Panc1 (cell line): ENCODE data around the gene JAG1. TPM values are rescaled to one million over a fixed set of nuclear protein-coding genes. Genes with fewer than 3 reads are reported as not detected.

Source experiments
- ATAC-seq: fragments of 200-7000 bp; cut with Tn5 transposase; 2 replicates; pipeline ENCODE4 v1.9.1; 2020; ENCODE audit warnings: mild to moderate bottlenecking, moderate library complexity
- BruUV-seq: library from RNA; stranded (reverse); fragments of 400-500 nt; replicated peaks from 2 replicates; lab custom pipeline; 2021; lab: Mats Ljungman, UMichigan
- CTCF ChIA-PET: fragments of 300-600 bp; sonication (Branson Sonifier 250); formaldehyde crosslinking; loops from one replicate; lab custom pipeline; 2022; ENCODE audit warnings: antibody characterized with exemption; lab: Charles Lee
- POLR2A ChIA-PET: fragments of 300-600 bp; sonication (Branson Sonifier 250); formaldehyde crosslinking; loops from one replicate; lab custom pipeline; 2022; ENCODE audit warnings: antibody characterized with exemption; lab: Charles Lee
- DNase-seq: peaks from one replicate; pipeline ENCODE4 v3.0.0-alpha.2; 2010; ENCODE audit warnings: low read depth, low spot score
- H3K27ac ChIP-seq: 2 replicates; pipeline ENCODE4 v1.5.1; 2011; ENCODE audit warnings: mild to moderate bottlenecking, low read length, inconsistent platforms
- H3K27me3 ChIP-seq: fragments of 200-500 bp; sonication (Bioruptor generic); 2 replicates; pipeline ENCODE4 v1.6.0; 2014; ENCODE audit warnings: low read length, inconsistent platforms; ENCODE audit not compliant: control insufficient read depth, insufficient read depth
- H3K36me3 ChIP-seq: fragments of 200-500 bp; sonication (Bioruptor generic); 2 replicates; pipeline ENCODE4 v1.5.1; 2014; ENCODE audit warnings: inconsistent platforms, mild to moderate bottlenecking, low read length, moderate library complexity; ENCODE audit not compliant: control insufficient read depth, insufficient read depth
- H3K4me1 ChIP-seq: 2 replicates; pipeline ENCODE4 v1.5.1; 2011; ENCODE audit warnings: inconsistent platforms, mild to moderate bottlenecking, low read length, moderate library complexity; ENCODE audit not compliant: control insufficient read depth, insufficient read depth
- H3K4me3 ChIP-seq, 2 experiments: 2 replicates each; pipeline ENCODE4 v1.5.1; 2011 to 2012; ENCODE audit warnings: low read depth in 2 of 2, low read length in 2 of 2, mild to moderate bottlenecking in 2 of 2, inconsistent platforms in 1 of 2, moderate library complexity in 1 of 2
- H3K9me3 ChIP-seq: fragments of 200-500 bp; sonication (Bioruptor generic); 2 replicates; pipeline ENCODE4 v1.5.1; 2014; ENCODE audit warnings: low read depth, mild to moderate bottlenecking, inconsistent platforms, low read length, moderate library complexity; ENCODE audit not compliant: control insufficient read depth, insufficient read depth
- POLR2AphosphoS5 ChIP-seq: IDR thresholded peaks from 2 replicates; pipeline ENCODE4 v1.6.1; 2012; ENCODE audit warnings: mild to moderate bottlenecking, low read depth, low read length, moderate library complexity
- SIN3A ChIP-seq: IDR thresholded peaks from 2 replicates; pipeline ENCODE4 v1.6.1; 2012; ENCODE audit warnings: low read depth, mild to moderate bottlenecking, low read length, moderate library complexity, borderline replicate concordance; ENCODE audit not compliant: insufficient read depth
- TCF7L2 ChIP-seq: IDR thresholded peaks from 2 replicates; pipeline ENCODE4 v1.6.1; 2011; ENCODE audit warnings: mild to moderate bottlenecking, low read depth, low read length, inconsistent platforms
- in situ Hi-C: cut with HindIII; loops from 2 replicates; pipeline ENCODE4 v1.10.0; 2016; ENCODE audit warnings: low sequenced_read_pairs, low pct_unique_long_range_greater_than_20kb
- intact Hi-C: fragments of 100-400 bp; cut with micrococcal nuclease; formaldehyde crosslinking; loops from one replicate; pipeline ENCODE4 v1.10.0; 2022; ENCODE audit not compliant: unreplicated experiment
- total RNA-seq: library from RNA; stranded (reverse); gene quantifications from one replicate; pipeline ENCODE4 v1.2.1, GENCODE V29; 2021; ENCODE audit not compliant: unreplicated experiment
- TF ChIP-seq, protein P1 (sequence below), 2 experiments: IDR thresholded peaks; 2 replicates each; pipeline ENCODE4 v1.6.1; 2011 to 2012; ENCODE audit warnings: low read depth in 2 of 2, control low read depth in 1 of 2, low read length in 1 of 2, mild to moderate bottlenecking in 1 of 2, moderate library complexity in 1 of 2; ENCODE audit not compliant: insufficient read depth in 1 of 2
- TF ChIP-seq, protein P2 (sequence below): fragments of 450-650 bp; IDR thresholded peaks from 2 replicates; pipeline ENCODE4 v1.5.1; 2017; ENCODE audit warnings: mild to moderate bottlenecking

The JAG1 gene
- total RNA-seq, 1 experiment from 2014 or later, result 21.2 TPM

DNA sequence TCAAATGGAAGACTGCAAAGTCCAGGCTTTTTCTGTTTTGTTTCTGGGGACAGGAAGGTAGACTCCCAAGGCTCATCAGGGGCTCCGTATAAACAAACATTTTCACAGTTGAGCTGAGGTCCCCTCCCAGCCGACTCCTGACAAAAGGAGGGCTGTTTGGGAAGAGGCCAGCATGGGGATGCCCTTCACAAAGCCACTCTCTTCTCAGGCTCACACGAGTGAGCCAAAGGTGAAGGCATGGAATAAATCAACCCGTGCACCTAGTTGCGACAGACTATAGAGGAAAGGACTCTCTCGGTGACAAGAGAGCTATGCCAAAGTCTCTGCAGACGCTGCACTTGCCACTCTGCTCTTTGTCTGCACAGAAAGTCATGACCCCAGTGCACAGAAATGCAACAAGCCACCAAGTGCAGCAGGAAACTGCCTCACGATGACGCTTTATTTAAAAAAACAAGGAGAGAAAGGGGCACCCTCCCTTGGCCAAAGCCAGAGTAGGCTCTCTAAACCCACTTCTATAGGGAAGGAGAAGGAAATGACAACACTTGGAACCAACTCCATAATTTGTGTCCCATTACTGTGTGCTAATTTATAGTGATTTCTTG lies 21.0 kb downstream of the JAG1 start:
- no peak for TF ChIP-seq TCF7L2
- TF ChIP-seq, protein P1, sequence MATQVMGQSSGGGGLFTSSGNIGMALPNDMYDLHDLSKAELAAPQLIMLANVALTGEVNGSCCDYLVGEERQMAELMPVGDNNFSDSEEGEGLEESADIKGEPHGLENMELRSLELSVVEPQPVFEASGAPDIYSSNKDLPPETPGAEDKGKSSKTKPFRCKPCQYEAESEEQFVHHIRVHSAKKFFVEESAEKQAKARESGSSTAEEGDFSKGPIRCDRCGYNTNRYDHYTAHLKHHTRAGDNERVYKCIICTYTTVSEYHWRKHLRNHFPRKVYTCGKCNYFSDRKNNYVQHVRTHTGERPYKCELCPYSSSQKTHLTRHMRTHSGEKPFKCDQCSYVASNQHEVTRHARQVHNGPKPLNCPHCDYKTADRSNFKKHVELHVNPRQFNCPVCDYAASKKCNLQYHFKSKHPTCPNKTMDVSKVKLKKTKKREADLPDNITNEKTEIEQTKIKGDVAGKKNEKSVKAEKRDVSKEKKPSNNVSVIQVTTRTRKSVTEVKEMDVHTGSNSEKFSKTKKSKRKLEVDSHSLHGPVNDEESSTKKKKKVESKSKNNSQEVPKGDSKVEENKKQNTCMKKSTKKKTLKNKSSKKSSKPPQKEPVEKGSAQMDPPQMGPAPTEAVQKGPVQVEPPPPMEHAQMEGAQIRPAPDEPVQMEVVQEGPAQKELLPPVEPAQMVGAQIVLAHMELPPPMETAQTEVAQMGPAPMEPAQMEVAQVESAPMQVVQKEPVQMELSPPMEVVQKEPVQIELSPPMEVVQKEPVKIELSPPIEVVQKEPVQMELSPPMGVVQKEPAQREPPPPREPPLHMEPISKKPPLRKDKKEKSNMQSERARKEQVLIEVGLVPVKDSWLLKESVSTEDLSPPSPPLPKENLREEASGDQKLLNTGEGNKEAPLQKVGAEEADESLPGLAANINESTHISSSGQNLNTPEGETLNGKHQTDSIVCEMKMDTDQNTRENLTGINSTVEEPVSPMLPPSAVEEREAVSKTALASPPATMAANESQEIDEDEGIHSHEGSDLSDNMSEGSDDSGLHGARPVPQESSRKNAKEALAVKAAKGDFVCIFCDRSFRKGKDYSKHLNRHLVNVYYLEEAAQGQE (IDR thresholded peaks at IDR 0.05; ENCODE audit: insufficient read depth in 1 of 2, low read depth in 2 of 2, low read length in 1 of 2), result no peak
- no peak overlapping the region for H3K4me3 ChIP-seq
- BruUV-seq, result no TSS peak
- H3K4me1 ChIP-seq, result no peaks in the 10 kb centered on the region
- in situ Hi-C loops, result no loop called here
- ChIA-PET POLR2A (no interaction called here), CTCF (no interaction called here)
- no peak overlapping the region for H3K27ac ChIP-seq
- DNase-seq (no peak), ATAC-seq (no peak)
- H3K36me3 ChIP-seq, result peaks cover 11% of the 10 kb centered on the region; the same call in 1 of the 2 replicates
- intact Hi-C loops, result no loop called here
- H3K27me3 ChIP-seq, result no peaks in the 10 kb centered on the region
- no peaks in the 10 kb centered on the region for H3K9me3 ChIP-seq

GRCh38 chr20:10652185-10652584 lies 21.6 kb downstream of the JAG1 start:
- in situ Hi-C loops, result no loop called here
- TF ChIP-seq POLR2AphosphoS5 (no peak), SIN3A (no peak), TCF7L2 (no peak)
- TF ChIP-seq, protein P2, sequence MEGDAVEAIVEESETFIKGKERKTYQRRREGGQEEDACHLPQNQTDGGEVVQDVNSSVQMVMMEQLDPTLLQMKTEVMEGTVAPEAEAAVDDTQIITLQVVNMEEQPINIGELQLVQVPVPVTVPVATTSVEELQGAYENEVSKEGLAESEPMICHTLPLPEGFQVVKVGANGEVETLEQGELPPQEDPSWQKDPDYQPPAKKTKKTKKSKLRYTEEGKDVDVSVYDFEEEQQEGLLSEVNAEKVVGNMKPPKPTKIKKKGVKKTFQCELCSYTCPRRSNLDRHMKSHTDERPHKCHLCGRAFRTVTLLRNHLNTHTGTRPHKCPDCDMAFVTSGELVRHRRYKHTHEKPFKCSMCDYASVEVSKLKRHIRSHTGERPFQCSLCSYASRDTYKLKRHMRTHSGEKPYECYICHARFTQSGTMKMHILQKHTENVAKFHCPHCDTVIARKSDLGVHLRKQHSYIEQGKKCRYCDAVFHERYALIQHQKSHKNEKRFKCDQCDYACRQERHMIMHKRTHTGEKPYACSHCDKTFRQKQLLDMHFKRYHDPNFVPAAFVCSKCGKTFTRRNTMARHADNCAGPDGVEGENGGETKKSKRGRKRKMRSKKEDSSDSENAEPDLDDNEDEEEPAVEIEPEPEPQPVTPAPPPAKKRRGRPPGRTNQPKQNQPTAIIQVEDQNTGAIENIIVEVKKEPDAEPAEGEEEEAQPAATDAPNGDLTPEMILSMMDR, result no peak
- TF ChIP-seq, protein P1 (IDR thresholded peaks at IDR 0.05; ENCODE audit: insufficient read depth in 1 of 2, low read depth in 2 of 2, low read length in 1 of 2), result no peak
- POLR2A ChIA-PET, result interaction anchor here (0.9 kb wide), 1 partner anchor 356 kb away, joined by 3 read pairs; no protein-coding TSS in a partner anchor
- H3K27ac ChIP-seq, result no peak overlapping the region
- H3K4me1 ChIP-seq, result no peaks in the 10 kb centered on the region
- no peak overlapping the region for H3K4me3 ChIP-seq
- CTCF ChIA-PET, result no interaction called here
- no peak for ATAC-seq
- no peak for DNase-seq
- H3K9me3 ChIP-seq, result no peaks in the 10 kb centered on the region
- H3K27me3 ChIP-seq, result no peaks in the 10 kb centered on the region
- no TSS peak for BruUV-seq
- intact Hi-C loops, result no loop called here
- peaks cover 15% of the 10 kb centered on the region; the same call in 1 of the 2 replicates for H3K36me3 ChIP-seq
